ENCODE data around the gene COL24A1.

DNA sequence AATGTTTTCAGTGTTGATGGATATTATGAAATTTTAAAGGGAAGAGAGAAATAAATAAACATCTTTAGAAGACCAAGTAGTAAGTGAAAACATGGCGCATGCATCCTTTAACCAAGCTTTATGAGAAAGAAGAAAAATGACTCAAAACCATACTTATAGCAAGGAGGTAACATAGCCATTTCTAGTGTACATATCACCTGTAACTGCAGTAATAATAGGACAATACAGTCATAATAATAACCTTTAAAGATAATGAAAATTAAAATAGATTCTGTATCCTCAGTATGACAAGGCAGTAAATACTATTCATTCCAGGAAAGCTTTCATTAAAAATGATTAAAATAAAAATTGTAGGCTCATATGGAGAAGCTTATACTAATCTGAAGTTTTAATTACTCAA lies 141.2 kb downstream of the COL24A1 start:
- TF ChIP-seq, protein P1, sequence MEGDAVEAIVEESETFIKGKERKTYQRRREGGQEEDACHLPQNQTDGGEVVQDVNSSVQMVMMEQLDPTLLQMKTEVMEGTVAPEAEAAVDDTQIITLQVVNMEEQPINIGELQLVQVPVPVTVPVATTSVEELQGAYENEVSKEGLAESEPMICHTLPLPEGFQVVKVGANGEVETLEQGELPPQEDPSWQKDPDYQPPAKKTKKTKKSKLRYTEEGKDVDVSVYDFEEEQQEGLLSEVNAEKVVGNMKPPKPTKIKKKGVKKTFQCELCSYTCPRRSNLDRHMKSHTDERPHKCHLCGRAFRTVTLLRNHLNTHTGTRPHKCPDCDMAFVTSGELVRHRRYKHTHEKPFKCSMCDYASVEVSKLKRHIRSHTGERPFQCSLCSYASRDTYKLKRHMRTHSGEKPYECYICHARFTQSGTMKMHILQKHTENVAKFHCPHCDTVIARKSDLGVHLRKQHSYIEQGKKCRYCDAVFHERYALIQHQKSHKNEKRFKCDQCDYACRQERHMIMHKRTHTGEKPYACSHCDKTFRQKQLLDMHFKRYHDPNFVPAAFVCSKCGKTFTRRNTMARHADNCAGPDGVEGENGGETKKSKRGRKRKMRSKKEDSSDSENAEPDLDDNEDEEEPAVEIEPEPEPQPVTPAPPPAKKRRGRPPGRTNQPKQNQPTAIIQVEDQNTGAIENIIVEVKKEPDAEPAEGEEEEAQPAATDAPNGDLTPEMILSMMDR (IDR thresholded peaks at IDR 0.05): no peak
- TF ChIP-seq POLR2A (IDR thresholded peaks at IDR 0.05): no peak
